Endothelial cell of umbilical vein (primary cell): Measurements from ENCODE around the gene C17orf107. TPM values are rescaled to one million over a fixed set of nuclear protein-coding genes. Genes with fewer than 3 reads are reported as not detected.
"Not testable (repeated sequence)": the region's sequence is repeated elsewhere in the genome, so short reads cannot be mapped to it uniquely, and the experiment has no call there.

ENCODE experiments used
- BruUV-seq: library from RNA; stranded (reverse); fragments of 400-500 nt; replicated peaks from 2 replicates; lab custom pipeline; 2021; lab: Mats Ljungman, UMichigan
- CTCF ChIA-PET: fragments of 300-600, 350-600 bp; sonication (Branson Sonifier 250); formaldehyde crosslinking; loops from one replicate; lab custom pipeline; 2021; ENCODE audit warnings: antibody characterized with exemption, inconsistent platforms; lab: Charles Lee
- POLR2A ChIA-PET: fragments of 300-600, 350-600 bp; sonication (Branson Sonifier 250); formaldehyde crosslinking; loops from one replicate; lab custom pipeline; 2021; ENCODE audit warnings: antibody characterized with exemption, inconsistent platforms; lab: Charles Lee
- DNase-seq: peaks from one replicate; pipeline ENCODE4 v3.0.0-alpha.2; 2011; ENCODE audit warnings: low read depth, low spot score
- FAIRE-seq: peaks from 2 replicates; lab custom pipeline; 2011; peaks lifted over from hg19 to GRCh38; lab: Jason Lieb, UNC
- H2AFZ ChIP-seq: 2 replicates; pipeline ENCODE4 v1.6.0; 2012; ENCODE audit warnings: low read depth, low read length, control low read depth, inconsistent platforms
- H3K27ac ChIP-seq: 2 replicates; pipeline ENCODE4 v1.5.1; 2011; ENCODE audit warnings: low read depth, mild to moderate bottlenecking, control low read depth, low read length, moderate library complexity; ENCODE audit not compliant: insufficient read depth
- H3K27me3 ChIP-seq, 2 experiments: 2 replicates each; pipeline versions ENCODE4 v1.6.0 to v1.6.1; 2011; ENCODE audit warnings: low read length in 2 of 2, mixed read lengths in 1 of 2; ENCODE audit not compliant: control insufficient read depth in 2 of 2, insufficient read depth in 2 of 2
- H3K36me3 ChIP-seq, 2 experiments: 2 replicates in 1 of 2; 3 replicates in 1 of 2; pipeline ENCODE4 v1.5.1; 2011; ENCODE audit warnings: low read length in 2 of 2, mild to moderate bottlenecking in 1 of 2, moderate library complexity in 1 of 2; ENCODE audit not compliant: control insufficient read depth in 2 of 2, insufficient read depth in 2 of 2; ENCODE audit errors: extremely low read depth in 1 of 2
- H3K4me1 ChIP-seq: 3 replicates; pipeline ENCODE4 v1.5.1; 2011; ENCODE audit warnings: mild to moderate bottlenecking, low read length; ENCODE audit not compliant: control insufficient read depth, insufficient read depth; ENCODE audit errors: extremely low read depth
- H3K4me2 ChIP-seq: 2 replicates; pipeline ENCODE4 v1.6.1; 2011; ENCODE audit warnings: low read length, control low read depth, mixed read lengths; ENCODE audit not compliant: insufficient read depth
- H3K4me3 ChIP-seq, 3 experiments: fragments of 200-600 bp in 1 of 3; sonication (generic), shearing (Covaris generic) in 1 of 3; replicated peaks in 1 of 3; 2 replicates each; pipeline ENCODE4 v1.5.1; 2011 to 2016; ENCODE audit warnings: control low read depth in 3 of 3, low read length in 3 of 3, mild to moderate bottlenecking in 2 of 3, inconsistent platforms in 1 of 3, low read depth in 1 of 3, moderate library complexity in 1 of 3; ENCODE audit not compliant: insufficient read depth in 1 of 3
- H3K79me2 ChIP-seq: 2 replicates; pipeline ENCODE4 v1.6.0; 2012; ENCODE audit warnings: low read length, inconsistent platforms; ENCODE audit not compliant: control insufficient read depth, insufficient read depth
- H3K9ac ChIP-seq: replicated peaks from 2 replicates; pipeline ENCODE3; 2011; ENCODE audit warnings: low read length, control low read depth; ENCODE audit not compliant: insufficient read depth; ENCODE audit errors: extremely low read depth
- H3K9me1 ChIP-seq: replicated peaks from 3 replicates; pipeline ENCODE4 v1.6.0; 2011; ENCODE audit warnings: mild to moderate bottlenecking, low read length; ENCODE audit not compliant: control insufficient read depth, insufficient read depth; ENCODE audit errors: extremely low read depth
- H3K9me3 ChIP-seq: replicated peaks from 2 replicates; pipeline ENCODE4 v1.5.1; 2012; ENCODE audit warnings: low read length, inconsistent platforms; ENCODE audit not compliant: control insufficient read depth, insufficient read depth
- H4K20me1 ChIP-seq: replicated peaks from 2 replicates; pipeline ENCODE3; 2011; ENCODE audit warnings: mild to moderate bottlenecking, low read length; ENCODE audit not compliant: control insufficient read depth, insufficient read depth; ENCODE audit errors: extremely low read depth
- EZH2 ChIP-seq: IDR thresholded peaks from 2 replicates; pipeline ENCODE4 v1.6.1; 2012; ENCODE audit warnings: borderline replicate concordance, low read depth, mild to moderate bottlenecking, moderate library complexity, low read length, inconsistent platforms; ENCODE audit not compliant: severe bottlenecking
- FOS ChIP-seq: IDR thresholded peaks from 2 replicates; pipeline ENCODE4 v1.6.1; 2011; ENCODE audit warnings: mild to moderate bottlenecking, low read length, moderate library complexity, borderline replicate concordance; ENCODE audit not compliant: insufficient read depth
- GATA2 ChIP-seq: IDR thresholded peaks from 2 replicates; pipeline ENCODE4 v1.7.0; 2011; ENCODE audit warnings: low read depth, mild to moderate bottlenecking, moderate library complexity, mixed read lengths, low read length; ENCODE audit not compliant: insufficient read length, insufficient read depth
- JUN ChIP-seq: IDR thresholded peaks from 2 replicates; pipeline ENCODE4 v1.6.1; 2011; ENCODE audit warnings: borderline replicate concordance, low read depth; ENCODE audit not compliant: insufficient read length, insufficient read depth
- MYC ChIP-seq: IDR thresholded peaks from one replicate; pipeline ENCODE4 v1.6.1; 2011; ENCODE audit warnings: mild to moderate bottlenecking, low read depth, low read length
- POLR2A ChIP-seq: IDR thresholded peaks from 2 replicates; pipeline ENCODE4 v1.6.1; 2012; ENCODE audit warnings: low read depth, mild to moderate bottlenecking, control low read depth, low read length
- POLR2AphosphoS5 ChIP-seq: IDR thresholded peaks from 2 replicates; pipeline ENCODE4 v1.6.1; 2012; ENCODE audit warnings: low read depth, mild to moderate bottlenecking, control low read depth, low read length, moderate library complexity; ENCODE audit not compliant: insufficient read depth
- dilution Hi-C: fragments of 300-500 bp; cut with MboI; formaldehyde crosslinking; loops from one replicate; pipeline ENCODE4 v1.15.0; 2019; ENCODE audit warnings: low sequenced_read_pairs; ENCODE audit not compliant: extremely low pct_ligation_motif_present
- intact Hi-C: fragments of 100-400 bp; cut with micrococcal nuclease; formaldehyde crosslinking; loops from one replicate; pipeline ENCODE4 v1.10.0; 2022
- polyA plus RNA-seq, 4 experiments: library from polyadenylated mRNA; depleted of rRNA in 3 of 4; stranded (reverse) in 3 of 4; unstranded in 1 of 4; fragments of >200 nt; gene quantifications; 2 replicates each; pipeline versions ENCODE4 v1.2.1 to v1.2.3, GENCODE V29; 2011 to 2012; ENCODE audit warnings: missing spikeins in 1 of 4
- total RNA-seq: library from RNA; stranded (reverse); gene quantifications from 2 replicates; pipeline ENCODE4 v1.2.3, GENCODE V29; 2021
- TF ChIP-seq, protein P1 (sequence below): IDR thresholded peaks from 2 replicates; pipeline ENCODE4 v1.6.1; 2011; ENCODE audit not compliant: insufficient read depth, insufficient read length
- TF ChIP-seq, protein P2 (sequence below), 2 donors: IDR thresholded peaks; 1 replicate in 1 of 2; 2 replicates in 1 of 2; pipeline ENCODE4 v1.5.1; 2011; ENCODE audit warnings: low read length in 2 of 2, mild to moderate bottlenecking in 2 of 2, moderate library complexity in 2 of 2, control low read depth in 1 of 2, inconsistent platforms in 1 of 2, low read depth in 1 of 2; ENCODE audit not compliant: insufficient read depth in 1 of 2; ENCODE audit errors: extremely low read depth in 1 of 2

Gene C17orf107
- total and polyA plus RNA-seq, 2 donors (not counting 3 experiments of a cell fraction or from before 2014, with no cell fraction given), result 0.68 to 1.0 TPM

GRCh38 chr17:4913994-4914393 lies 14.7 kb downstream of the C17orf107 start:
- POLR2A ChIA-PET, result interaction anchor here (0.7 kb wide), 1 partner anchor 1511 kb away, joined by 3 read pairs; no protein-coding TSS in a partner anchor
- no peaks in the 10 kb centered on the region for H3K4me1 ChIP-seq
- TF ChIP-seq POLR2A (no peak), EZH2 (no peak), MYC (no peak), POLR2AphosphoS5 (no peak), GATA2 (no peak), FOS (no peak), JUN (no peak)
- TF ChIP-seq, protein P1, sequence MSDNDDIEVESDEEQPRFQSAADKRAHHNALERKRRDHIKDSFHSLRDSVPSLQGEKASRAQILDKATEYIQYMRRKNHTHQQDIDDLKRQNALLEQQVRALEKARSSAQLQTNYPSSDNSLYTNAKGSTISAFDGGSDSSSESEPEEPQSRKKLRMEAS, result no peak
- TF ChIP-seq, protein P2, sequence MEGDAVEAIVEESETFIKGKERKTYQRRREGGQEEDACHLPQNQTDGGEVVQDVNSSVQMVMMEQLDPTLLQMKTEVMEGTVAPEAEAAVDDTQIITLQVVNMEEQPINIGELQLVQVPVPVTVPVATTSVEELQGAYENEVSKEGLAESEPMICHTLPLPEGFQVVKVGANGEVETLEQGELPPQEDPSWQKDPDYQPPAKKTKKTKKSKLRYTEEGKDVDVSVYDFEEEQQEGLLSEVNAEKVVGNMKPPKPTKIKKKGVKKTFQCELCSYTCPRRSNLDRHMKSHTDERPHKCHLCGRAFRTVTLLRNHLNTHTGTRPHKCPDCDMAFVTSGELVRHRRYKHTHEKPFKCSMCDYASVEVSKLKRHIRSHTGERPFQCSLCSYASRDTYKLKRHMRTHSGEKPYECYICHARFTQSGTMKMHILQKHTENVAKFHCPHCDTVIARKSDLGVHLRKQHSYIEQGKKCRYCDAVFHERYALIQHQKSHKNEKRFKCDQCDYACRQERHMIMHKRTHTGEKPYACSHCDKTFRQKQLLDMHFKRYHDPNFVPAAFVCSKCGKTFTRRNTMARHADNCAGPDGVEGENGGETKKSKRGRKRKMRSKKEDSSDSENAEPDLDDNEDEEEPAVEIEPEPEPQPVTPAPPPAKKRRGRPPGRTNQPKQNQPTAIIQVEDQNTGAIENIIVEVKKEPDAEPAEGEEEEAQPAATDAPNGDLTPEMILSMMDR (IDR thresholded peaks at IDR 0.05; ENCODE audit: extremely low read depth in 1 of 2, insufficient read depth in 1 of 2, low read depth in 1 of 2, low read length in 2 of 2), result no peak
- no peak overlapping the region for H3K4me2 ChIP-seq
- no peak overlapping the region for H3K9ac ChIP-seq
- H3K36me3 ChIP-seq, result no peaks in the 10 kb centered on the region
- no peak overlapping the region for H3K27ac ChIP-seq
- intact Hi-C loops (no loop called here), dilution Hi-C loops (no loop called here)
- no peak overlapping the region for H2AFZ ChIP-seq
- H3K79me2 ChIP-seq, result no peaks in the 10 kb centered on the region
- no peak for FAIRE-seq
- no peaks in the 10 kb centered on the region for H4K20me1 ChIP-seq
- no peaks in the 10 kb centered on the region for H3K9me3 ChIP-seq
- DNase-seq, result no peak
- CTCF ChIA-PET, result interaction anchor here (0.7 to 2.6 kb wide), 4 partner anchors 11 to 73 kb away, joined by 3 to 11 read pairs (median 5); partner anchors contain the start of genes CAMTA2, CHRNE, RNF167 and SLC25A11
- H3K27me3 ChIP-seq, result no peaks in the 10 kb centered on the region
- no peaks in the 10 kb centered on the region for H3K9me1 ChIP-seq
- H3K4me3 ChIP-seq, result no peak overlapping the region
- no TSS peak for BruUV-seq

DNA sequence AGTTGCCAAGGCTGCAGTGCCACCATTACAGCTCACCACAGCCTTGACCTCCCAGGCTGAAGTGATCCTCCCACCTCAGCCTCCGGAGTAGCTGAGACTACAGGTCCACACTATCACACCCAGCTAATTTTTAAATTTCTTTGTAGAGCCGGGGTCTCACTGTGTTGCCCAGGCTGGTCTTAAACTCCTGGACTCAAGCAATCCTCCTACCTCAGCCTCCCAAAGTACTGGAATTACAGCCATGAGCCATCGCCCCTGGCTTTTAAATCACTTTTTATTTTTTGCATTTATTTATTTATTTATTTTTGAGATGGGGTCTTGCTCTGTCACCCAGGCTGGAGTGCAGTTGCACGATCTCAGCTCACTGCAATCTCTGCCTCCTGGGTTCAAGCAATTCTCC lies 15.2 kb downstream of the C17orf107 start:
- H2AFZ ChIP-seq, H3K36me3 ChIP-seq, H3K27me3 ChIP-seq, H3K9me1 ChIP-seq, H3K4me3 ChIP-seq, FAIRE-seq, H3K27ac ChIP-seq, H3K79me2 ChIP-seq, H3K4me1 ChIP-seq, BruUV-seq, H3K9me3 ChIP-seq, H3K4me2 ChIP-seq, intact Hi-C loops, H3K9ac ChIP-seq, DNase-seq, H4K20me1 ChIP-seq, dilution Hi-C loops: not testable (repeated sequence)
- ChIA-PET CTCF (interaction anchor here (0.7 to 2.6 kb wide), 3 partner anchors 11 to 73 kb away, joined by 3 to 11 read pairs (median 6); partner anchors contain the start of genes CAMTA2, CHRNE, RNF167 and SLC25A11), POLR2A (interaction anchor here (0.7 kb wide), 1 partner anchor 1511 kb away, joined by 3 read pairs; no protein-coding TSS in a partner anchor)
